OCI-LY7 (cell line): ENCODE measurements around the gene PRR27.

ENCODE experiments used
- EZH2phosphoT487 ChIP-seq: fragments of 200-600 bp; sonication (generic); IDR thresholded peaks from 2 replicates; pipeline ENCODE4 v1.6.1; 2018; ENCODE audit warnings: low read depth, borderline replicate concordance, mild to moderate bottlenecking, mixed run types, antibody characterized with exemption, low read length, moderate library complexity, mixed read lengths
- TF ChIP-seq, protein P1 (sequence below): fragments of 200-600 bp; sonication (generic); conservative IDR thresholded peaks from 2 replicates; pipeline ENCODE4 v1.5.1; 2014; ENCODE audit warnings: mild to moderate bottlenecking, antibody characterized with exemption, low read length, moderate library complexity, mixed read lengths

DNA sequence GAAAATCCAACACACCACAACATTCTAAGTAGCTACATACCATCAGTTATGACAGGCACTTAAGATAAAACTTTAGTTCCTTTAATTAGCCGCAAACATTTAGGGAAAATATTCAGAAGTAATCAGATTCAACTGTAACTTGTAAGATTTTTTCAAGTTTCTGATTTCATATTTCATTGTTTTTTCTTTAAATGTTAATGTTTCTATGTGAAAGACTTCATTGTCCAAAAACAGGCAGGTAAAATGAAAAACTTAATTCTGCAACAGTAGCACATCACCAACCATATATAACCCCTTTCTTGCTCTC, 29.9 kb downstream of the PRR27 start:
- TF ChIP-seq, protein P1, sequence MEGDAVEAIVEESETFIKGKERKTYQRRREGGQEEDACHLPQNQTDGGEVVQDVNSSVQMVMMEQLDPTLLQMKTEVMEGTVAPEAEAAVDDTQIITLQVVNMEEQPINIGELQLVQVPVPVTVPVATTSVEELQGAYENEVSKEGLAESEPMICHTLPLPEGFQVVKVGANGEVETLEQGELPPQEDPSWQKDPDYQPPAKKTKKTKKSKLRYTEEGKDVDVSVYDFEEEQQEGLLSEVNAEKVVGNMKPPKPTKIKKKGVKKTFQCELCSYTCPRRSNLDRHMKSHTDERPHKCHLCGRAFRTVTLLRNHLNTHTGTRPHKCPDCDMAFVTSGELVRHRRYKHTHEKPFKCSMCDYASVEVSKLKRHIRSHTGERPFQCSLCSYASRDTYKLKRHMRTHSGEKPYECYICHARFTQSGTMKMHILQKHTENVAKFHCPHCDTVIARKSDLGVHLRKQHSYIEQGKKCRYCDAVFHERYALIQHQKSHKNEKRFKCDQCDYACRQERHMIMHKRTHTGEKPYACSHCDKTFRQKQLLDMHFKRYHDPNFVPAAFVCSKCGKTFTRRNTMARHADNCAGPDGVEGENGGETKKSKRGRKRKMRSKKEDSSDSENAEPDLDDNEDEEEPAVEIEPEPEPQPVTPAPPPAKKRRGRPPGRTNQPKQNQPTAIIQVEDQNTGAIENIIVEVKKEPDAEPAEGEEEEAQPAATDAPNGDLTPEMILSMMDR, result peak; percentile 58; the same call in 1 of the 2 replicates
- no peak for TF ChIP-seq EZH2phosphoT487
